PC-3 (cell line): Measurements from ENCODE around the gene B4GALT1.

Experiments
- CTCF ChIP-seq: fragments of 300-600 bp; sonication (generic); conservative IDR thresholded peaks from 2 replicates; pipeline ENCODE4 v1.5.1; 2017; ENCODE audit warnings: antibody characterized with exemption, low read depth, mild to moderate bottlenecking, low read length
- EZH2 ChIP-seq: fragments of 300-600 bp; sonication (generic); IDR thresholded peaks from one replicate; pipeline ENCODE4 v1.6.1; 2017; ENCODE audit warnings: antibody characterized with exemption, mild to moderate bottlenecking, low read length; ENCODE audit not compliant: unreplicated experiment
- EZH2phosphoT487 ChIP-seq: fragments of 300-600 bp; sonication (generic); IDR thresholded peaks from 2 replicates; pipeline ENCODE4 v1.6.1; 2018; ENCODE audit warnings: mild to moderate bottlenecking, antibody characterized with exemption, low read length, borderline replicate concordance

GRCh38 chr9:33198165-33198564 lies 31.0 kb upstream of the B4GALT1 start:
- TF ChIP-seq CTCF = no peak
- no peak for TF ChIP-seq EZH2
- no peak for TF ChIP-seq EZH2phosphoT487
